Calu3 (cell line): Measurements from ENCODE around the gene KPNA4. TPM values are rescaled to one million over a fixed set of nuclear protein-coding genes. Genes with fewer than 3 reads are reported as not detected.

Experiments used
- BruUV-seq: library from RNA; stranded (reverse); fragments of 400-500 nt; replicated peaks from 2 replicates; lab custom pipeline; 2021; lab: Mats Ljungman, UMichigan
- CTCF ChIA-PET: fragments of 300-600 bp; sonication (Branson Sonifier 250); formaldehyde crosslinking; loops from one replicate; lab custom pipeline; 2022; ENCODE audit warnings: antibody characterized with exemption; lab: Charles Lee
- DNase-seq: peaks from one replicate; pipeline ENCODE4 v3.0.0; 2022
- H3K27ac Mint-ChIP-seq: one replicate; pipeline ENCODE4 v1.8.0; 2022; ENCODE audit warnings: mixed read lengths; ENCODE audit not compliant: unreplicated experiment
- H3K27me3 Mint-ChIP-seq: one replicate; pipeline ENCODE4 v1.8.0; 2022; ENCODE audit warnings: mixed read lengths; ENCODE audit not compliant: unreplicated experiment
- H3K36me3 Mint-ChIP-seq: one replicate; pipeline ENCODE4 v1.8.0; 2022; ENCODE audit warnings: mild to moderate bottlenecking, moderate library complexity, mixed read lengths; ENCODE audit not compliant: insufficient read depth, unreplicated experiment
- H3K4me1 Mint-ChIP-seq: one replicate; pipeline ENCODE4 v1.8.0; 2022; ENCODE audit warnings: mild to moderate bottlenecking, low read depth, mixed read lengths; ENCODE audit not compliant: unreplicated experiment
- H3K4me3 Mint-ChIP-seq: one replicate; pipeline ENCODE4 v1.8.0; 2022; ENCODE audit warnings: mild to moderate bottlenecking, low read depth, moderate library complexity, mixed read lengths; ENCODE audit not compliant: unreplicated experiment
- H3K9me3 Mint-ChIP-seq: one replicate; pipeline ENCODE4 v1.8.0; 2022; ENCODE audit warnings: low read depth, mixed read lengths; ENCODE audit not compliant: unreplicated experiment
- CTCF ChIP-seq: fragments of 200-600 bp; IDR thresholded peaks from one replicate; pipeline ENCODE4 v1.8.0; 2022; ENCODE audit warnings: antibody characterized with exemption; ENCODE audit not compliant: unreplicated experiment
- intact Hi-C: fragments of 100-400 bp; cut with micrococcal nuclease; formaldehyde crosslinking; loops from one replicate; pipeline ENCODE4 v1.10.0; 2022; ENCODE audit not compliant: unreplicated experiment
- total RNA-seq: library from RNA; stranded (reverse); gene quantifications from 2 replicates; pipeline ENCODE4 v1.2.3, GENCODE V29; 2022

The KPNA4 gene
- total RNA-seq, 1 experiment from 2014 or later = 117 TPM

- intact Hi-C loops = loop anchor here (10.0 kb wide), 1 partner anchor 660 kb away; the partner anchor contains the start of gene NMD3
- DNase-seq = peak; percentile 48
- no peaks in the 10 kb centered on the region for H3K27me3 Mint-ChIP-seq
- peaks cover 63% of the 10 kb centered on the region for H3K4me1 Mint-ChIP-seq
- H3K27ac Mint-ChIP-seq = peak overlapping the region; percentile 97
- H3K9me3 Mint-ChIP-seq = peaks cover 4% of the 10 kb centered on the region
- peak overlapping the region; percentile 94 for H3K4me3 Mint-ChIP-seq
- CTCF ChIA-PET = interaction anchor here (0.7 to 0.9 kb wide), 3 partner anchors 13 to 113 kb away, joined by 3 to 6 read pairs (median 3); partner anchors contain the start of gene ARL14
- TF ChIP-seq CTCF = no peak
- BruUV-seq = no TSS peak
- H3K36me3 Mint-ChIP-seq = peaks cover 69% of the 10 kb centered on the region
Measured at GRCh38 chr3:160564258-160564911, 986 bp downstream of the KPNA4 start.

- Mint-ChIP-seq H3K36me3 (peaks cover 67% of the 10 kb centered on the region), H3K27ac (peak overlapping the region; percentile 97), H3K27me3 (no peaks in the 10 kb centered on the region), H3K9me3 (no peaks in the 10 kb centered on the region), H3K4me3 (peak overlapping the region; percentile 94), H3K4me1 (peaks cover 60% of the 10 kb centered on the region)
- DNase-seq = no peak
- no peak for TF ChIP-seq CTCF
- CTCF ChIA-PET = interaction anchor here (1.0 kb wide), 1 partner anchor 38 kb away, joined by 3 read pairs; no protein-coding TSS in a partner anchor
- no TSS peak for BruUV-seq
- intact Hi-C loops = loop anchor here (10.0 kb wide), 1 partner anchor 662 kb away; the partner anchor contains the start of gene NMD3
Measured at GRCh38 chr3:160562952-160563351, 2.4 kb downstream of the KPNA4 start.

GRCh38 chr3:160557571-160557970 lies 7.8 kb downstream of the KPNA4 start:
- DNase-seq = no peak
- H3K4me1 Mint-ChIP-seq = peaks cover 66% of the 10 kb centered on the region
- no peak overlapping the region for H3K27ac Mint-ChIP-seq
- H3K27me3 Mint-ChIP-seq = no peaks in the 10 kb centered on the region
- no peak for TF ChIP-seq CTCF
- H3K4me3 Mint-ChIP-seq = no peak overlapping the region
- H3K9me3 Mint-ChIP-seq = peaks cover 2% of the 10 kb centered on the region
- CTCF ChIA-PET = no interaction called here
- peaks cover 31% of the 10 kb centered on the region for H3K36me3 Mint-ChIP-seq
- intact Hi-C loops = no loop called here
- no TSS peak for BruUV-seq

GRCh38 chr3:160556141-160556540 lies 9.2 kb downstream of the KPNA4 start:
- H3K36me3 Mint-ChIP-seq = peaks cover 25% of the 10 kb centered on the region
- no peak for TF ChIP-seq CTCF
- H3K4me1 Mint-ChIP-seq = peaks cover 62% of the 10 kb centered on the region
- H3K27me3 Mint-ChIP-seq = no peaks in the 10 kb centered on the region
- H3K27ac Mint-ChIP-seq = no peak overlapping the region
- no peak overlapping the region for H3K4me3 Mint-ChIP-seq
- peaks cover 6% of the 10 kb centered on the region for H3K9me3 Mint-ChIP-seq
- no TSS peak for BruUV-seq
- DNase-seq = no peak
- intact Hi-C loops = no loop called here
- CTCF ChIA-PET = no interaction called here
